Activated naive CD8-positive, alpha-beta T cell treated with anti-CD3 and anti-CD28 coated beads, Interleukin-2, amount 50 U/mL, for 16 hours (primary cell): ENCODE results near the gene TRAF2.

ENCODE experiments used
- DNase-seq: peaks from one replicate; pipeline ENCODE4 v3.0.0-alpha.2; 2020; ENCODE audit warnings: low read depth, low spot score

Gene TRAF2

DNA sequence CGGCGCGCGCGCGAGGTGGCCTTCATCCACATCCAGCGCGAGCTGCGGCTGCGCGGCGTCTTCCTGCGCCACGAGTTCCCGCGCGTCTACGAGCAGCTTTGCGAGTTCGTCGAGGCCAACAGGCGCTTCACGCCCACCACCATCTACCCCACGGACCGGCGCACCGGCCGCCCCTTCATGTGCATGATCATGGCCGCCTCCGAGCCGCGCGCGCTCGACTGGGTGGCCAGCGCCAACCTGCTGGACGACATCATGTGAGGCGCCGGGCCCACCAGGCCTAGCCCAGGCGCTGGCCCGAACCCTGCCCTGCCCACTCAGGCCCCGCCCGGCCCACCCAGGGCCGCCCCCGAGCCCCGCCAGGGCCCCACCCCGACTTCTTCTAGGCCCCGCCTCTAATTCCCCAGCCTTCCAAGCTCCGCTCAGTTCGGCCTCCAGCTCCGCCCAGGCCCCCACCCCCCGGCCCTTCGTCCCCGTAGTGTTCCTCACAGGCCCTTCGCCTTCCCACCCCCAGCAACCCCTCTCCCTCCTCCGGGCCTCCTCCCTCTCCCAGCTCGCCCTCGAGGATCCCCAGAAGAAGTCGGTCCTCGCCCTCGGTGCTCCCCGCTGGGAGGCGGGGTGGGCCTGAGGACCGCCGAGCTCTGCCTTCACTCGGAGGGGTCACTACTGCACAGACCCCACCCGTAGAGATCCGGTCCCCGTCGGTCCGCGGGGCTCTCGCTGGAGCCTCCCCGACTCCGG is 39.1 kb upstream of the TRAF2 start:
- no peak for DNase-seq

DNA sequence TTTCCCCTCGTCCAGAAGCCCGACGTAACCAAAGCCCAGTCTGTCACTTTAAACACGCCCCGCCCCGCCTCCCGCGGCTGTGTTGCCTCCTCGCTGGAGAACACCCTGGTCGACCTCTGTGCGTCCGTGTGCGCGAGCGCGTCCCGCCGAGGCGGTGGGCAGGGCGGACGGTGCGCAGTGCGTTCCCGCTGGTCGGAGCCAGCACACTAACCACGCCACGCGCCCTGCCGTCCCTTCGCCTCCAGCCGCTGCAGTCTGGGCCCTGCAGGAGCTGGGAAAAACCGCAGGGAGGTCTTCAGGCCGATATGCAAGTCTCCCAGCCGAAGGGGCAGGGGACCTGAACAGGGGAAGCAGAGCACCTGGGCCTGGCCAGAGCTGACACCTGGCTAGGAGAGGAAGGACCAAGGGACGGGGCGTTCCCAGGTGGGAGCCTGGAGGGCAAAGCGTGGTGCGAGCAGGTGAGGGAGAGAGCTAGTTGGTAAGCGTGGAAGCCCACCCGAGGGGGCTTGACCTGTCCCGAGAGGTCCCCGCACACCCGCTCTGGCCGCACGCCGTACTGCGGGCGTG is 38.4 kb upstream of the TRAF2 start:
- DNase-seq = peak; percentile 42

DNA sequence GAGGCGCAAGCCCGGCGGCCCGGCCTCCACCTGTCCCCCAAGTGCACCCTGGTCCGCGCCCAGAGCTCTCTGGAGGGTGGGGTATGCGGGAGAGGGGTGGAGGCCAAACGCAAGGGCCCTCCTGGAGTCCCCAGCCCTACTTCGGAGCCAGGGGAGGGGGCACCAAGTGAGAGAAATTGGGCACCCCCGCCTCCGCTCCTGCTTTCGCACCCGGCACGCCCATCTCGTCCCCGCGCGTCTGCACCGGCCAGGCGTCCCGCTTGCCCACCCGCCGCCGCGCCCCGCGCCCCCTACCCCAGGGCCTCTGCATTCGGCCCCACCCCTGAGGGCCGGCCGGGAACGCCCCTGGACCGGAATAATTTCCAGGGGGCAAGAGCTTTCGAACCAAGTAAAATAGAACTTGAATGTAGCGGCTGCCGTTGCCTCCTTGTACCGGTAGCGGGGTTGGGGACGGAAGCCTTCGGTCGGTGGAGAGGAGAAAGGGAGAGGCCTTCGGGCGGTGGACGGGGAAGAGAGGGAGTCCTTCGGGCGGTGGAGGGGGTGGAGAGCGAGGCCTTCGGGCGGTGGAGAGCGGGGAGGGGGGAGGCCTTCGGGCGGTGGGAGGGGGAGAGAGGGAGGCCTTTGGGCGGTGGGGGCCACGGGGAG is 37.8 kb upstream of the TRAF2 start:
- no peak for DNase-seq

DNA sequence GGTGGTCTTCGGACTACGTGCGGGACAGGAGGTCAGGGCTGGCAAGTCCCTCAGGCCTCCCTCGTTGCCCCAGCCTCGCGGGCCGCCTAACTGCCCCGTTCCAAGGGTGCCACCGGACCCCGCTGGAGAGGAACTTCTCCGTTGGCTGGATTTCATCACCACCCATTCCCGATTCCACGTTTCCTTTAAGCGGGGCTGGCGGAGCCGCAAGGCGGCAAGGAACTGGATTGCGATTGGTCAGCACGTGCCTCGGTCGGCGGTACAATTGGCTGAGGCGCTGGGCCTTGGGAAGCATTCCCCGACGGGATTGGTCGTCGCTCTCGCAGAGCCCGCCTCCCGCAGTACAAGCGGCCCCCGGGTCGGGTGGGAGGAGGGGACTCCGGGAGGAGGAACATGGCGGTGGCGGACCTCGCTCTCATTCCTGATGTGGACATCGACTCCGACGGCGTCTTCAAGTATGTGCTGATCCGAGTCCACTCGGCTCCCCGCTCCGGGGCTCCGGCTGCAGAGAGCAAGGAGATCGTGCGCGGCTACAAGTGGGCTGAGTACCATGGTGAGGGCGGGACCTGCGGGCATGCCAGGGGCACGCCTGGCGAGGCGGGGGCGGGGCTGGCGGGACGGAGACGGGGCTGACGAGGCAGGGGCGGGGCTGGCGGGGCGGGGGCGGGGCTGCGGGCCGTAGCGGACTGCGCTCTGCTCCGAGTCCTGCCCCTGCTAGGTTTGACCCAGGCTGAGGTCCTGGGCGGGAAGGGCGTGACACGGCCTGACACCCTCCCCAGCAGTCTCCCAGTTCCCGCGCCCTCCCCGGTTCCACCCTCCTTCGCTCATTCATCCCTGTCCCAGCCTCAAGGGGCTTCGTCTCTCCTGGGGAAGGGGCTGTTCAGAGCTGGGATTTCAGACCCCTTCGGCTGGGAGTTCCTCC is 37.0 kb upstream of the TRAF2 start, which contains the start of gene PHPT1:
Gene PHPT1 (plus strand): TSS at position 372 of the 922 bp plus-strand sequence. CDS start 22 bp downstream, at position 394.
- DNase-seq = peak; percentile 92

DNA sequence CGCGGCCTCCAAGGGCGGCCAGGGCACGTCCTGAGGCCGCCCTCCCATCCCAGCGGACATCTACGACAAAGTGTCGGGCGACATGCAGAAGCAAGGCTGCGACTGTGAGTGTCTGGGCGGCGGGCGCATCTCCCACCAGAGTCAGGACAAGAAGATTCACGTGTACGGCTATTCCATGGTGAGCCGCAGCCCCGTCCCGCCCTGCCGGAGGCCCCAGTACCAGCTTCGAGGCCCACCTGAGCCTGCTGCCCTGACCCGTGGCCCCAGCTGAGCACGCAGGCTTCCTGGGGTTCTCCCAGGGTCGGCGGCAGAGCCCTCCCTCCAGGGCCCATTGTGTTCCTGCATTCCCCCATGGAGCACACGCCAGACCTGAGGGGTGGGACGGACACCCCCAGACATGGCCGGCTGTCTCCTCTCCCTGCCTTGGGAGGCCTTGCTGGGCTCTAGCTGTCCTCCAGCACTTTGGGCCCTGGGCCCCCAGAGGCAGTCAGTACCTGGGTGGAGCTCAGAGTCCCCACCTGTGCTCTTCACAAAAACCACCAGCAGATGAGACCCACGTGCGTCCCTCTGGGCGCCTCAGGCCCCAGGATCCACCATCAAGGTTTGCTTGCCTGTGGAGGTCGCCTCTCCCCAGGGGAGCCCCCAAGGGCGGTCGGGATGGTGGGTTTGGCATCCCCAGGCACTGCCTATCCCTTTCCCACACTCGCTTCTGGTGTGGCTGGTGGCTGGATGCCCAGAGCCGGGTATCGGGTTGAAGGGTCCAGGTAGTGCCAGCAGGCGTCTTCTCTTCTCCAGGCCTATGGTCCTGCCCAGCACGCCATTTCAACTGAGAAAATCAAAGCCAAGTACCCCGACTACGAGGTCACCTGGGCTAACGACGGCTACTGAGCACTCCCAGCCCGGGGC is 36.1 kb upstream of the TRAF2 start:
- no peak for DNase-seq

DNA sequence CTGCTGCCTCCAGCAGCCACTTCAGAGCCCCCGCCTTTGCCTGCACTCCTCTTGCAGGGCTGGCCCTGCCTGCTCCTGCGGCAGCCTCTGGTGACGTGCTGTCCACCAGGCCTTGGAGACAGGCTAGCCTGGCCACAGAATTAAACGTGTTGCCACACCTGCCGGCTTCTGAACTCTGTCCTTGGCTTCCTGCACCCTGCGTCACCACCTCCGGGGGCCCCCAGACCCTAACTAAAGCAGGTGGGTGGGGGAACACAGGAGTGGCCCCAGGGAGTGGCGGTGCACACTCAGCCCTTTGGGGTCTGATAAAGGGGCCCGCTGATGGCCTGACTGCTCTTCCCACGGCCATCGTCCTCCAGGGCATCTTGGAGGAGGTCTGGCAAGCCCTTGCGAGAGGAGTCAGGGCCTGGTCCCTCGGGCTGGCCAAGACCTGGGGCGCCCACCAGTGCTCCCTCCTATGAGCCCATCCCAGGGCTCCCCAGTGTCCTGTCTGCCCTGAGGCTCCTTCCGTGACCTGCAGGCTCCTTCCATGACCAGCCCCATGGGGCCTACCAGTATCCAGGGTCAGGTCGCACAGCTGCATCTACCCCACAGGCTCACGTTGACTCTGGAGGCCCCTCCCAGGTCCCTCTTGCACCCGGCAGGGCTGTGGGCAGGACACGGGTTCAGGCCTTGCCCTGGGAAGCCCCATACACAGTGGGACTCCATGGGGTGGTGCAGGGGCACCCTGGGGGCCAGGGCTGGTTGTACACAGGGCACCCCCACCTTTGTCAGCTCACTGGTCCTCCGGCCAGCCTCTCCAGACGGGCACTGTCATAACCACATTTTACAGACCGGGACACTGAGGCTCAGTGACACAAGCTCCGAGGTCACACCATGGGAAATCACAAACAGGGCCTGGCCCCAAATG is 35.2 kb upstream of the TRAF2 start:
- no peak for DNase-seq

DNA sequence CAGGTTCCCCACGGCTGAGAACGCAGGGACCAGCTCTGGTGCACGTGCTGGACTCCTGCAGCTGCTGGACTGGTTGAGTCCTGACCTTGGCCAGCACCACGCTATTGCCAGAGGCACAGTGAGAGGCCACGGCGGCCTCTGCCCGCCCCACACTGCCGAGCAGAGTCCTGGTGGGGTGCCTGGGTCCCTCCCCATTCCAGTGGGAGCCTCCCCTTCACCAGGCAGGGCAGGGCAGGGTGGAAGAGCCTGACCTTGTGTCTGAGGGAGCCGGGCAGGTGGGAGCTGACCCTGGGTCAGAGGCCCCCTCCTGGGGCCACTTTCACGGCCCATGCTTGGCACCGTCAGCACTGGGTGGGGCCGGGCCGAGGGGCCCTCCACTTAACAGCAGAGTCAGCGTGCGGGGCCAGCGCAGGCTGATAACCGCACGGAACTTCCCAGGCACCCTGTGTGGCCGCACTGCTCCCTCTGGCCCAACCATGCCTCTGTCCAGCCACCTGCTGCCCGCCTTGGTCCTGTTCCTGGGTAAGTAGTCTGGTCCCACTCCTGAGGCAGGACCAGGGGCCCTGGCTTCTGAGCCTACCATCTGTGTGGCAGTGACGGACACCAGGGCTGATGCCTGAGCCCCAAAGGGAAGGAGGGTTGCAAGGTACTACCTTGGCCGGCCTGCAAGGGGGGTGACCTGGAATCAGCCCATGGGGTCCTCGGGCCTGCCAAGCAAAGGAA is 34.2 kb upstream of the TRAF2 start, which contains the start of gene MAMDC4:
Gene MAMDC4 (plus strand): TSS at position 406 of the 723 bp plus-strand sequence. CDS start 71 bp downstream, at position 477.
- no peak for DNase-seq

DNA sequence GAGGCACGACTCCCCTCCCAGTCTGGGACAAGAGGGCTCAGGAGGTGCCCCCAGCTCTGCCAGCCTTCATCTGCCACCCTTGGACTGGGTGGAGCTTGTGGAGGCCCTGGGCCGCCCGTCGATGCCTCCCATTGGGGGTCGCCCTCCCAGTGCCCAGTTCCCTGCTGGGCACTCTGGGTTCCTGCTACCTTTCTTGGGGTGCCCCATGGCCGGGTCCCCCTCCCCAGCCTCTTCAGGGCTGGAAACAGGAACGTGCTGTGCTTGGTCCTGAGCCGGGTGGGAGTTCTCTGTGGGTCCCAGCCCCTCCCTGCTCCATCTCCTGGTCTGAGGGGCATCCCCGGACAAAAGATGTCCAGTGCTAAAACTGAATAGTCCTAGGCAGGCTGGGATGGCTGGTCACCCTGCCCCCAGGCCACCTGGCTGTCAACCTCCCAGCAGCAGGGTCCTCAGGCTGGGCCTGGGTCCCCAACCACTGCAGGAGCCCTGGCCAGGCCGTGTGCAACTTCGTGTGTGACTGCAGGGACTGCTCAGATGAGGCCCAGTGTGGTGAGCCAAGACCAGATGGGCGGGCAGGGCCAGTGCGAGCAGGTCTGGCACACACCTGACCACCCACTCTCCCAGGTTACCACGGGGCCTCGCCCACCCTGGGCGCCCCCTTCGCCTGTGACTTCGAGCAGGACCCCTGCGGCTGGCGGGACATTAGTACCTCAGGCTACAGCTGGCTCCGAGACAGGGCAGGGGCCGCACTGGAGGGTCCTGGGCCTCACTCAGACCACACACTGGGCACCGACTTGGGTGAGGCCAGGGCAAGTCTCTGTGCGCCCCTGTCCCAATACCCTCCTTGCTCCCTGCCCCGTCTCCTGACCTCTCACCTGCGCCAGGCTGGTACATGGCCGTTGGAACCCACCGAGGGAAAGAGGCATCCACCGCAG is 33.4 kb upstream of the TRAF2 start:
- DNase-seq = no peak

DNA sequence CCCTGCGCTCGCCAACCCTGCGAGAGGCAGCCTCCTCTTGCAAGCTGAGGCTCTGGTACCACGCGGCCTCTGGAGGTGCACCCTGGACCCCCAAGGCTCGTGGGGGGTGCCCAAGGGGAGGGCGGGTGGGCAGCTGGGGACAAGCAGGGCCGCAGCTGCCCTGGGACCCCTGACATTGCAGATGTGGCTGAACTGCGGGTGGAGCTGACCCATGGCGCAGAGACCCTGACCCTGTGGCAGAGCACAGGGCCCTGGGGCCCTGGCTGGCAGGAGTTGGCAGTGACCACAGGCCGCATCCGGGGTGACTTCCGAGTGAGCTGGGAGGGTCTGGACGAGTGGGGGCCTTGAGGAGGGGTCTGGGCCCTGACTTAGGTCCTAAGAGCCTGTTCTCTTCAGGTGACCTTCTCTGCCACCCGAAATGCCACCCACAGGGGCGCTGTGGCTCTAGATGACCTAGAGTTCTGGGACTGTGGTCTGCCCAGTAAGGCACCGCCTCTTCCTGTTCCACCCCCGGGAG is 32.7 kb upstream of the TRAF2 start:
- DNase-seq = no peak

DNA sequence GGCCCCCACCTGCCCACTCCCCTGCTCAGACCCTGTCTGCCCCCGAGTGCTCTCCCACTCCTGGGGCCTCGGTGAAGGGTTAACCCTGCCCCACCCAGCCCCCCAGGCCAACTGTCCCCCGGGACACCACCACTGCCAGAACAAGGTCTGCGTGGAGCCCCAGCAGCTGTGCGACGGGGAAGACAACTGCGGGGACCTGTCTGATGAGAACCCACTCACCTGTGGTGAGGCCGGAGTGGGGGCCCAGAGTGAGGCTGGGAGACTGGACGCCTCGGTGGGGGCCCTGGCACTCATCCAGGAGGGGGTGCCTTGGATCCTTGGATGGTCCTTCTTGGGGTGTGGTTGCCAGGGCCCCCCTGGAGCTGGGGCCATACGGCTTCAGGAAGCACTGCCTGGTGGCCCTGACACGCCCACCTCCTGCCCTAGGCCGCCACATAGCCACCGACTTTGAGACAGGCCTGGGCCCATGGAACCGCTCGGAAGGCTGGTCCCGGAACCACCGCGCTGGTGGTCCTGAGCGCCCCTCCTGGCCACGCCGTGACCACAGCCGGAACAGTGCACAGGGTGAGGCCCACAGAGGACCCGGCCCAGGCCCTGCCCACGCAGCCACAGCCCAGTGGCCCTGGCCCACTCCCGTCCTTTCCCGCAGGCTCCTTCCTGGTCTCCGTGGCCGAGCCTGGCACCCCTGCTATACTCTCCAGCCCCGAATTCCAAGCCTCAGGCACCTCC is 32.0 kb upstream of the TRAF2 start:
- DNase-seq = no peak

DNA sequence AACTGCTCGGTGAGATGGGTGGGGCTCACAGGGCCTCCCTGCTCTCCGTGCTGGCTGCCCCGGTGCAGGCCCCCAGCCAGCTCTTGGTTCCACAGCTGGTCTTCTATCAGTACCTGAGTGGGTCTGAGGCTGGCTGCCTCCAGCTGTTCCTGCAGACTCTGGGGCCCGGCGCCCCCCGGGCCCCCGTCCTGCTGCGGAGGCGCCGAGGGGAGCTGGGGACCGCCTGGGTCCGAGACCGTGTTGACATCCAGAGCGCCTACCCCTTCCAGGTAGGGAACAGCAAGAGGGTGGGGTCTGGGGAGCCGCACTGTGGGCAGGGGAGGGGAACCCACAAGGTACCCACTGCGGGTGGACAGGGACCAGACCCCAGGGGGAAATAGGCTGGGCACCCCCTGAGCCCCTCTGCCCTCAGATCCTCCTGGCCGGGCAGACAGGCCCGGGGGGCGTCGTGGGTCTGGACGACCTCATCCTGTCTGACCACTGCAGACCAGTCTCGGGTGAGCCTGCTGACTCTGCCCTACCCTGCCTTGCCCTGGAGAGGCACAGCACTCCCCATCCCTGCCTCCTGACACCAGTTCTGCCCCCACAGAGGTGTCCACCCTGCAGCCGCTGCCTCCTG is 31.4 kb upstream of the TRAF2 start:
- DNase-seq = no peak

DNA sequence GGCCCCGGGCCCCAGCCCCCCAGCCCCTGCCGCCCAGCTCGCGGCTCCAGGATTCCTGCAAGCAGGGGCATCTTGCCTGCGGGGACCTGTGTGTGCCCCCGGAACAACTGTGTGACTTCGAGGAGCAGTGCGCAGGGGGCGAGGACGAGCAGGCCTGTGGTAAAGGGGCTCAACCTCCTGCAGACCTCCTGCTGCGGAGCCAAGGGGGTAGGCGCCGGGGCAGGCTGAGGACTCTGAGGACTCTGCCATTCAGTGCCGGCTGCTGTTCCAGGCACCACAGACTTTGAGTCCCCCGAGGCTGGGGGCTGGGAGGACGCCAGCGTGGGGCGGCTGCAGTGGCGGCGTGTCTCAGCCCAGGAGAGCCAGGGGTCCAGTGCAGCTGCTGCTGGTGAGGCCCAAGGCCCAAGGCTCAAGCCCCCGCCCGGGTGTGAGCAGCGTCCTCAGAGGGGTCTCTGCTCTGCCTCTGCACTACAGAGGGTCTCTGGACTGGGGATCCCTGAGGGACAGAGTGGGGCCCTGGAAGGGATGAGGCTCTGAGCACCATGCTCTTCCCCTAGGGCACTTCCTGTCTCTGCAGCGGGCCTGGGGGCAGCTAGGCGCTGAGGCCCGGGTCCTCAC is 30.7 kb upstream of the TRAF2 start:
- no peak for DNase-seq

DNA sequence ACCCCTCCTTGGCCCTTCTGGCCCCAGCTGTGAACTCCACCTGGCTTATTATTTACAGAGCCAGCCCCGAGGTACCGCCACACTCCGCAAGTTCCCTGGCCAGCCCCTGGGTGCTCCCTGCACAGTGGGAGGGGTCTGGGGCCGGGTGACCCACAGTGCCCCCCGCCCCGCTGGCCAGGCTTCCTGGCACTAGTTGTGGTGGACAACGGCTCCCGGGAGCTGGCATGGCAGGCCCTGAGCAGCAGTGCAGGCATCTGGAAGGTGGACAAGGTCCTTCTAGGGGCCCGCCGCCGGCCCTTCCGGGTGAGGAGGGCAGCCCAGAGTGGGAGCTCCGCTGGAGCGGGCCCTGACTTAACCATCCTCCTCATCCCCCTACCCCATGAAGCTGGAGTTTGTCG is 30.2 kb upstream of the TRAF2 start:
- DNase-seq = no peak

DNA sequence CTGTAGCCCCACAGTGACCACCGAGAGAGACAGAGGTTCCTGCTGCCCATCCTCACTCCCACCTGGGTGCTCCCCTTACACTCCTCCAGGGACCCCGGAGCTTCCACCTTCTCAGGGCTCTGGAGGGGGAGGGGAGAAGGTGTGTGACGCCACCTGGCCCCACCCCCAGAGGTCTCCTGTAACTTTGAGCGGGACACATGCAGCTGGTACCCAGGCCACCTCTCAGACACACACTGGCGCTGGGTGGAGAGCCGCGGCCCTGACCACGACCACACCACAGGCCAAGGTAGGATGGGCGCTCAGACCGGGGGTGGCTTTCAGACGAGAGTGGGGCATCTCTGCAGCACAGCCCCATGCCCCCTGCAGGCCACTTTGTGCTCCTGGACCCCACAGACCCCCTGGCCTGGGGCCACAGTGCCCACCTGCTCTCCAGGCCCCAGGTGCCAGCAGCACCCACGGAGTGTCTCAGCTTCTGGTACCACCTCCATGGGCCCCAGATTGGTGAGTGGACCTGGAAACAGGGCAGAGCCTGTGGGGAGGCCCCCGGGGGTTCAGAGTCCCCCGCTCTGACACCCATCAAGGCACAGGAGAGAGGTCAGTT is 29.7 kb upstream of the TRAF2 start:
- DNase-seq = no peak

DNA sequence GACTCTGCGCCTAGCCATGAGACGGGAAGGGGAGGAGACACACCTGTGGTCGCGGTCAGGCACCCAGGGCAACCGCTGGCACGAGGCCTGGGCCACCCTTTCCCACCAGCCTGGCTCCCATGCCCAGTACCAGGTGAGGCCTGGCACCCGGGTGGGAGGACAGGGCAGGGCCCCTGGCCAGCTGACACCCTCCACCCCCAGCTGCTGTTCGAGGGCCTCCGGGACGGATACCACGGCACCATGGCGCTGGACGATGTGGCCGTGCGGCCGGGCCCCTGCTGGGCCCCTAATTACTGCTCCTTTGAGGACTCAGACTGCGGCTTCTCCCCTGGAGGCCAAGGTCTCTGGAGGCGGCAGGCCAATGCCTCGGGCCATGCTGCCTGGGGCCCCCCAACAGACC is 29.1 kb upstream of the TRAF2 start:
- DNase-seq = no peak
